H9 (cell line): Measurements from ENCODE around the gene XIRP1. TPM values are rescaled to one million over a fixed set of nuclear protein-coding genes. Genes with fewer than 3 reads are reported as not detected.

ENCODE experiments used
- DNase-seq: peaks from one replicate; pipeline ENCODE4 v3.0.0-alpha.2; 2017
- H2AFZ ChIP-seq: one replicate; pipeline ENCODE4 v1.6.1; 2013; ENCODE audit warnings: mild to moderate bottlenecking, low read length, control low read depth, moderate library complexity
- H2AK5ac ChIP-seq: 2 replicates; pipeline ENCODE4 v1.6.1; 2013; ENCODE audit warnings: low read length, control low read depth, mixed read lengths; ENCODE audit not compliant: insufficient read length
- H2BK120ac ChIP-seq: one replicate; pipeline ENCODE4 v1.6.1; 2013; ENCODE audit warnings: low read depth, mild to moderate bottlenecking, low read length, control low read depth, inconsistent platforms; ENCODE audit not compliant: poor library complexity, severe bottlenecking
- H2BK12ac ChIP-seq: 2 replicates; pipeline ENCODE4 v1.6.1; 2013; ENCODE audit warnings: low read length, control low read depth, mixed read lengths, low read depth; ENCODE audit not compliant: insufficient read length
- H2BK15ac ChIP-seq: 2 replicates; pipeline ENCODE4 v1.6.1; 2013; ENCODE audit warnings: low read depth, low read length, control low read depth
- H2BK20ac ChIP-seq: one replicate; pipeline ENCODE4 v1.6.1; 2013; ENCODE audit warnings: low read depth, mild to moderate bottlenecking, low read length, control low read depth, inconsistent platforms; ENCODE audit not compliant: poor library complexity, severe bottlenecking
- H2BK5ac ChIP-seq: 2 replicates; pipeline ENCODE4 v1.6.1; 2013; ENCODE audit warnings: low read length, control low read depth, mixed read lengths; ENCODE audit not compliant: insufficient read length
- H3K14ac ChIP-seq: 2 replicates; pipeline ENCODE4 v1.6.1; 2013; ENCODE audit warnings: low read length, control low read depth; ENCODE audit not compliant: insufficient read depth
- H3K18ac ChIP-seq: 2 replicates; pipeline ENCODE4 v1.6.1; 2013; ENCODE audit warnings: low read depth, mild to moderate bottlenecking, mixed read lengths, low read length, control low read depth; ENCODE audit not compliant: insufficient read length
- H3K23ac ChIP-seq: 2 replicates; pipeline ENCODE4 v1.6.1; 2013; ENCODE audit warnings: low read length, control low read depth, mixed read lengths, low read depth; ENCODE audit not compliant: insufficient read length
- H3K23me2 ChIP-seq: 2 replicates; pipeline ENCODE4 v1.6.1; 2013; ENCODE audit warnings: low read depth, mild to moderate bottlenecking, mixed read lengths, low read length, control low read depth; ENCODE audit not compliant: insufficient read length, poor library complexity, severe bottlenecking
- H3K27ac ChIP-seq: 2 replicates; pipeline ENCODE4 v1.5.1; 2013; ENCODE audit warnings: low read length, control low read depth, mixed read lengths, low read depth; ENCODE audit not compliant: insufficient read length
- H3K27me3 ChIP-seq: 2 replicates; pipeline ENCODE4 v1.6.1; 2013; ENCODE audit warnings: low read length, control low read depth, inconsistent platforms; ENCODE audit not compliant: insufficient read depth
- H3K4ac ChIP-seq: 2 replicates; pipeline ENCODE4 v1.6.1; 2013; ENCODE audit warnings: low read depth, mild to moderate bottlenecking, control low read depth, inconsistent platforms, low read length, moderate library complexity
- H3K4me1 ChIP-seq: 2 replicates; pipeline ENCODE4 v1.6.1; 2013; ENCODE audit warnings: low read length, control low read depth, inconsistent platforms; ENCODE audit not compliant: insufficient read depth
- H3K4me2 ChIP-seq: 2 replicates; pipeline ENCODE4 v1.6.1; 2013; ENCODE audit warnings: low read length, control low read depth, mixed read lengths; ENCODE audit not compliant: insufficient read length, insufficient read depth
- H3K56ac ChIP-seq: 2 replicates; pipeline ENCODE4 v1.6.1; 2013; ENCODE audit warnings: low read depth, mild to moderate bottlenecking, mixed read lengths, low read length, control low read depth; ENCODE audit not compliant: insufficient read length
- H3K79me1 ChIP-seq: 2 replicates; pipeline ENCODE4 v1.6.1; 2013; ENCODE audit warnings: low read depth, mild to moderate bottlenecking, moderate library complexity, low read length, control low read depth, inconsistent platforms; ENCODE audit not compliant: insufficient read depth, poor library complexity, severe bottlenecking
- H3K79me2 ChIP-seq: 2 replicates; pipeline ENCODE4 v1.6.1; 2013; ENCODE audit warnings: low read length, control low read depth, inconsistent platforms; ENCODE audit not compliant: insufficient read depth
- H3K9ac ChIP-seq: 2 replicates; pipeline ENCODE4 v1.6.1; 2013; ENCODE audit warnings: low read length, control low read depth, mixed read lengths; ENCODE audit not compliant: insufficient read length; ENCODE audit errors: extremely low read depth
- H3K9me3 ChIP-seq: one replicate; pipeline ENCODE4 v1.6.1; 2013; ENCODE audit warnings: low read depth, low read length, inconsistent platforms; ENCODE audit not compliant: control insufficient read depth
- H3T11ph ChIP-seq: one replicate; pipeline ENCODE4 v1.6.1; 2013; ENCODE audit warnings: mild to moderate bottlenecking, low read length, control low read depth, inconsistent platforms
- H4K20me1 ChIP-seq: one replicate; pipeline ENCODE4 v1.6.1; 2013; ENCODE audit not compliant: control insufficient read depth, insufficient read length, insufficient read depth
- H4K5ac ChIP-seq: 2 replicates; pipeline ENCODE4 v1.6.1; 2013; ENCODE audit warnings: low read depth, mild to moderate bottlenecking, mixed read lengths, low read length, control low read depth; ENCODE audit not compliant: insufficient read length
- H4K8ac ChIP-seq: replicated peaks from 2 replicates; pipeline ENCODE4 v1.6.1; 2013; ENCODE audit warnings: low read length, control low read depth, mixed read lengths, low read depth; ENCODE audit not compliant: insufficient read length
- H4K91ac ChIP-seq: 2 replicates; pipeline ENCODE4 v1.6.1; 2013; ENCODE audit warnings: low read depth, mild to moderate bottlenecking, moderate library complexity, mixed read lengths, low read length, control low read depth; ENCODE audit not compliant: insufficient read length
- H3K27ac Mint-ChIP-seq, 3 experiments: 2 replicates in 2 of 3; 3 replicates in 1 of 3; pipeline ENCODE4 v1.8.0; 2020 to 2021; ENCODE audit warnings: mixed read lengths in 3 of 3, mild to moderate bottlenecking in 1 of 3, moderate library complexity in 1 of 3
- H3K27me3 Mint-ChIP-seq: 2 replicates; pipeline ENCODE4 v1.8.0; 2021; ENCODE audit warnings: low read depth, mild to moderate bottlenecking, moderate library complexity, mixed read lengths
- H3K36me3 Mint-ChIP-seq, 3 experiments: 2 replicates in 2 of 3; 3 replicates in 1 of 3; pipeline ENCODE4 v1.8.0; 2020 to 2021; ENCODE audit warnings: low read depth in 3 of 3, mixed read lengths in 3 of 3; ENCODE audit not compliant: insufficient read depth in 1 of 3
- H3K4me1 Mint-ChIP-seq, 2 experiments: 2 replicates each; pipeline ENCODE4 v1.8.0; 2020; ENCODE audit warnings: mixed read lengths in 2 of 2
- H3K4me3 Mint-ChIP-seq, 2 experiments: 2 replicates in 1 of 2; 3 replicates in 1 of 2; pipeline ENCODE4 v1.8.0; 2020 to 2021; ENCODE audit warnings: mild to moderate bottlenecking in 2 of 2, mixed read lengths in 2 of 2, moderate library complexity in 1 of 2
- H3K9me3 Mint-ChIP-seq, 2 experiments: 2 replicates in 1 of 2; 3 replicates in 1 of 2; pipeline ENCODE4 v1.8.0; 2020; ENCODE audit warnings: mild to moderate bottlenecking in 2 of 2, mixed read lengths in 2 of 2, moderate library complexity in 1 of 2
- CTCF ChIP-seq: fragments of 200-600 bp; sonication (generic); conservative IDR thresholded peaks from 3 replicates; pipeline ENCODE4 v1.8.0; 2021; ENCODE audit warnings: antibody characterized with exemption, mild to moderate bottlenecking
- WGBS: extraction: QIAGEN DNeasy Blood & Tissue Kit; methylation state at CpG from one replicate; pipeline ENCODE4 v1.1.7; 2013; ENCODE audit warnings: missing lambda C conversion rate, low lambda C conversion rate, mixed read lengths; ENCODE audit not compliant: insufficient read length; ENCODE audit errors: extremely low coverage; 5-methylcytosine and 5-hydroxymethylcytosine counted together
- total RNA-seq: library from RNA; stranded (reverse); gene quantifications from 2 replicates; pipeline ENCODE4 v1.2.1, GENCODE V29; 2021

Gene XIRP1
- total RNA-seq, 1 experiment from 2014 or later = not detected

DNA sequence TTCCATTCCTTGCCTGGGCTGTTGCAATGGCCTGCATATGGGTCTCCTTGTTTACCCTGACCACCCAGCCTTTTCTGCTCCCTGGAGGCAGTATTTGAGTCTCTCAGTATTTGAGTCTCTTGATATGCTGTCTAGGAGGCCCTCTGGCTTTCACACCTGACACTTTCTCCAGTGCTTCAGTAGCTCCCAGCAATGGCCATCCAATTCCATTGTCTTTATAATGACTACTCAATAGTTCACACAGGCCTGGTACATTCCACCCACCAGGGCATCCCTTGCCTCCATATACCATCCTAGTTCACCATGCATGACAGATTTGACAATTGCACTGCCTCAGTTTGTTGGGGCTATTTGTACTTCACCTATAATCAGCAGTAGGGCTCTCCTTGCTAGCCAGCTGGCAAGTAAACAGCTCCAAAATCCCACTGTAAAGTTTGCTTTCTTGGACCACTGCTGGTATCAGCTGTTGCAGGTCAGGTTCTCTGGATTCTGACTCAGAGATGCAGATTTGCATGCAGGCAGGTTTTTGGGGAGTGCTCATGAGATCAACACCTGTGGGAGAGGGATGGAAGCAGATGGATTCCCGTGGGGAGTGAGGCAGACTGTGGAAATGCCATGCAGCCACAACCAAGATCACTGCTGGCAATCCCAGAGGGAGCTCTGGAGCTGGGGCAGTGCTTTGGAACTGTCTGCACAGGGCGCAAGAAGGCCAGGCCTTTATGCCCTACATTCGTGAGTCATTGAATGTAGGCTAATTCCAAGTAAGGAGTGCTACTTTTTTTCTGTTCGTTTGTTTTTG, 19.1 kb upstream of the XIRP1 start:
- H3K4me3 Mint-ChIP-seq = no peak overlapping the region; a peak in 1 of 5 replicates
- Histone ChIP-seq H3K27ac (no peak overlapping the region), H3K4me1 (peaks cover 4% of the 10 kb centered on the region), H2BK20ac (no peak overlapping the region), H3K4me2 (peak overlapping the region; percentile 3), H3K79me2 (no peaks in the 10 kb centered on the region), H4K20me1 (peaks cover 2% of the 10 kb centered on the region), H3K56ac (no peak overlapping the region), H3K27me3 (no peaks in the 10 kb centered on the region), H3K9ac (no peak overlapping the region), H2AK5ac (no peak overlapping the region), H3K18ac (no peak overlapping the region), H4K91ac (no peak overlapping the region), H2BK12ac (no peak overlapping the region), H2AFZ (no peak overlapping the region), H4K8ac (no peak overlapping the region), H3K23me2 (no peaks in the 10 kb centered on the region), H2BK5ac (no peak overlapping the region), H3K79me1 (no peaks in the 10 kb centered on the region), H2BK15ac (no peak overlapping the region), H3K4ac (no peak overlapping the region), H4K5ac (no peak overlapping the region), H3K23ac (no peak overlapping the region), H3K9me3 (no peaks in the 10 kb centered on the region), H3T11ph (no peak overlapping the region), H3K14ac (no peak overlapping the region), H2BK120ac (no peak overlapping the region)
- peaks cover 2% of the 10 kb centered on the region; the same call in 1 of the 2 replicates for H3K27me3 Mint-ChIP-seq
- peak; percentile 65 for DNase-seq
- TF ChIP-seq CTCF = peak; percentile 46; the same call in 2 of the 3 replicates
- H3K9me3 Mint-ChIP-seq = peaks cover 0 to 4% of the 10 kb centered on the region in 2 experiments; a peak in 1 of 5 replicates
- H3K4me1 Mint-ChIP-seq = peaks cover 35 to 37% of the 10 kb centered on the region in 2 experiments
- no peaks in the 10 kb centered on the region for H3K36me3 Mint-ChIP-seq
- H3K27ac Mint-ChIP-seq = peak overlapping the region; percentile 8 to 45 (median 24); a peak in 3 of 7 replicates
- no CpG with 5 or more reads among the region's 4 CpGs for WGBS
